ENCODE data around the gene PSMD4.
A peak's percentile ranks its signal among the peaks of the same experiment; 100 is the strongest.

PSMD4 gene

GRCh38 chr1:151294742-151295462, 40.4 kb downstream of the PSMD4 start:
- no peak for DNase-seq (ENCODE audit: low spot score)

DNA sequence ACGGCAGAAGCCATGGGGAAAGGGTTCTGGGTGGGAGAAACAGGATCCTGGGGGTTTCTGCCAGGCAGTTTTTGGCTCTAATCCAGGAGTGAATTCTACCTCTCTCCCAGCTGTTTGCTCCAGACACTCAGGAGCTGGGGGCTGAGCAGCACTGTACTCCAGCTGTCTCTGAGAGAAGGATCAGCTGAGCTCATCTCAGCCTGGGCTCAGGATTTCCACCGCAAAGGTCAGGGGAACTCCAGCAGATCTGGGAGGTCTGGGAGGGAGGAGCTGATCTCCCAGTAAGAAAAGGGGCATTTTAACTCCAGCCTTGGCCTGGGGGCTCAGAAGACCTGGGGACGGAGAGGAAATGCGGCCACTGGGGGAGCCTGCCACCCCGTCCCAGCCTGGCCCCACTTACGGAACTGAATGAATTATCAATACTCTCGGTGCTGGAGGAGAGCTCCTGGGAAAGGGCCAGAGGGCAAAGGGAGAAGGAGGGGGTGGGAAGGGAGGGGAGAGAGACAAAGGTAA, 55.3 kb downstream of the PSMD4 start:
- DNase-seq (ENCODE audit: low spot score) = peak; percentile 55

- DNase-seq (ENCODE audit: low spot score) = no peak
These were observed 56.5 kb downstream of the PSMD4 start for GRCh38 chr1:151311011-151311410.

- peak; percentile 97 for DNase-seq (ENCODE audit: low spot score)
These were observed 57.2 kb downstream of the PSMD4 start for GRCh38 chr1:151311589-151312331.

DNA sequence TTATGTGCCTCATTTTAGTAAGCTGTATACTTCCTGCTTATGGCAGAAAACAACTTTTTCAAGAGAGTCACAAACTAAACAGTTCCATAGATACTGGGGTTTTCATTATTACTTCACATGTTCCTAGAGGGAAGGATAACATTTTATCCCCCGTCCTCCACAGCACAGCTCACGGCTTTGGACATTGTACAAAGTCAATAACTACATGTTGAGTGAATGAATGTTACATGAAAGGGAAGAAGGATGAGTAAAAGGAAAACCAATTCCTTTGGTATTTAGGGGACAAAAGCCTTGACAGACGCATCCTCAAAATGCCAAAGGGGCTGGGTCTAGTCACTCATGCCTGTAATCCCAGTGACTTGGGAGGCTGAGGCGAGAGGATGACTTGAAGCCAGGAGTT, 57.9 kb downstream of the PSMD4 start:
- no peak for DNase-seq (ENCODE audit: low spot score)

- no peak for DNase-seq (ENCODE audit: low spot score)
These were observed 58.3 kb downstream of the PSMD4 start for GRCh38 chr1:151312826-151313225.

DNA sequence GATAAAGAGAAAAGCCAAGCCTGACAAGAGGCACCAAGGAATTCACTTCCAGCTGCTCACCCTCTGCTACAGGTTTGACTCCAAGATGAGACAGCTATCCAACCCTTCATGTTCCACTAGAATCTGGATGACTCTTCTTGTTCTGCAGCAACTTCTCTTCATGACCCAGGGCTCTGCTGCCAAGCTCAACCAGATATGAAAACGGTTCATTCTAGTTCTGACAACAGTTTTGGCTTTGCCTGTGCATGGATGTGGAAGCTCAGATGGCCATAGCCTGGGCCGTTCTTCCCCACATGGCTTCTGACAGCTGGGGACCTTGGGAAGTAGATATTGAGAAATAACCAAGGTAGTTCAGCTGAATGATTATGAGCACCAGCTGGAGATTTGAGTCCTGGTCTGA, 59.0 kb downstream of the PSMD4 start:
- no peak for DNase-seq (ENCODE audit: low spot score)

GRCh38 chr1:151314137-151314875, 59.8 kb downstream of the PSMD4 start:
- peak; percentile 85 for DNase-seq (ENCODE audit: low spot score)

GRCh38 chr1:151315565-151316235, 61.2 kb downstream of the PSMD4 start:
- no peak for DNase-seq (ENCODE audit: low spot score)
